ENCODE measurements around the gene EDARADD.
A peak's percentile ranks its signal among the peaks of the same experiment; 100 is the strongest.

Gene EDARADD

DNA sequence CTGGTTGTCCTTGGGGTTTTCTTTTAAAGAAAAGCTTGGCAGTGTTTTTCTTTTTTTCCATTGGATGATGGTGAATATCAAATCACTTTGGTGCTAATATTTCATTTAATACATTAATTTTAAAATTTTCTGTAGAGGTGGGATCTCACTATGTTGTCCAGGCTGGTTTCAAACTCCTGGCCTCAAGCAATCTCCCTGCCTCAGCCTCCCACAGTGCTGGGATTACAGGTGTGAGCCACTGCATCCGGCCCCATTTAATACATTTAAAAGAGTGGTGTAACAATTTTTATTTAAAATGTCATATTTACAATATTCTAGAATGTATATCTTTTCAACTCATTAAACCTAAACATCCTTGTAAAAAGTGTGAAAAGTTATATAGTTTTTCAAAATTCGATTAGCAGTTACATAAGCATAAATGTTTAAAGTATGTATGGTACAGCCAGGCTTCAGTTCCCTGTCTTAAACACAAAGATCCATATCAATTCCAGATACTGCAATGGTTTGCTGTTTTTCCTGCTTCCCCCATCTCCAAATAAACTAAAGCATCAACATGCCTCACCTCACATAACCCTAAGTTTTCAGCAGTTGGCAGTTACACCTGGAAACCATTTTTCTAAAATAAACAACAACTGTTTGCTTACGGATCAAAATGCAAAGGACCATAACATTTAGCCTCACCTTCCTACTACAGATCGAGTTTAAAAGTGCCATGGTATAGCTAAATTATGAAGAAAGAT, 120.8 kb downstream of the EDARADD start:
- no peak for DNase-seq (ENCODE audit: low read depth in 2 of 2)

- DNase-seq (ENCODE audit: low read depth in 2 of 2) = no peak
These were observed 121.4 kb downstream of the EDARADD start for GRCh38 chr1:236515443-236515958.

- DNase-seq (ENCODE audit: low read depth in 2 of 2) = no peak
These were observed 123.0 kb downstream of the EDARADD start for GRCh38 chr1:236516929-236517704.

- DNase-seq (ENCODE audit: low read depth in 2 of 2) = no peak
These were observed 124.2 kb downstream of the EDARADD start for GRCh38 chr1:236518322-236518721.

DNA sequence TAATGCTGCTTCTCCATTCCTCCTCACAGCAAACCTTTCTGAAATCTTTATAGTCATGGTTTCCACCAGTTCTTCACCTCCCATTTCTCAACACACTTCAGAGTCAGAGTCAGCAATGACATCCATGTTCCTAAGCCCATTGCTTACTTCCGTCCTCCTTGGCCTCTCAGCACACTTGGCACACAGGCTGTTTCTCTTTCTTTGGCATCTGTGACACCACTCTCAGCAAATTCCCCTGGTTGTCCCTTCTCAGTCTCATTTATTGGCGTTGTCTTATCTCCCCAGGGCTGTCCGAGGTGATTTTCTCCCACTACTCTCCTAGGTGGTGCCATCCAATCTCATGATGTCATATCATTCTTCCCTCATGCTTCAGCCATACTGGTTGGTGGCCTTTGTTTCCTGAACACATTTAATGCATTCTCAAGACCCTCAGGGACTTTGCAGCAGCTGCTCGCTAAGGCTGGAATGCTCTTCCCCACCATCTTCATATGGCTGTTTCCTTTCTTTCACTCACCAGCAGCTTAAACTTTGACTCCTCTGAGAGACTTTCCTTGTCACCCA, 126.4 kb downstream of the EDARADD start:
- no peak for DNase-seq (ENCODE audit: low read depth in 2 of 2)

GRCh38 chr1:236522937-236523703, 129.0 kb downstream of the EDARADD start:
- no peak for DNase-seq (ENCODE audit: low read depth in 2 of 2)

GRCh38 chr1:236523704-236524141, 129.6 kb downstream of the EDARADD start, which contains the start of gene LGALS8:
Gene LGALS8, plus strand, starts transcription at chr1:236523982. Its CDS starts 2,089 bp downstream, at chr1:236526071.
- DNase-seq (ENCODE audit: low read depth in 2 of 2) = peak; percentile 81

GRCh38 chr1:236524142-236524894, 130.2 kb downstream of the EDARADD start:
- DNase-seq (ENCODE audit: low read depth in 2 of 2) = peak; percentile 38 to 48

DNA sequence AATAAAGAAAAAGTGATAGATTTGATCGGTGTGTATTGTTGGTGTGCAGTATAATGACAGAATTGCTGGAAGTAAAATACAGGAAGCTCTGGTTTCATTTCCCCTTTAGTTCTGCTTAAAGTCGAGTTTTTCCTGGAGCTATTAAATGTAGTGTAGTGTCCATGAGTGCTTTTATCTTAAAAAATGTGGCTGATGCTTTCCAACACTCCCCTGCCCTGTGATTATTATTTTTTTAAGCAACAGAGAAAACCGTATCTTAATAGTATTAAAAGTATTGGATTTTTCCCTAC, 130.8 kb downstream of the EDARADD start:
- no peak for DNase-seq (ENCODE audit: low read depth in 2 of 2)

GRCh38 chr1:236526079-236526478, 132.0 kb downstream of the EDARADD start:
- DNase-seq (ENCODE audit: low read depth in 2 of 2) = no peak

DNA sequence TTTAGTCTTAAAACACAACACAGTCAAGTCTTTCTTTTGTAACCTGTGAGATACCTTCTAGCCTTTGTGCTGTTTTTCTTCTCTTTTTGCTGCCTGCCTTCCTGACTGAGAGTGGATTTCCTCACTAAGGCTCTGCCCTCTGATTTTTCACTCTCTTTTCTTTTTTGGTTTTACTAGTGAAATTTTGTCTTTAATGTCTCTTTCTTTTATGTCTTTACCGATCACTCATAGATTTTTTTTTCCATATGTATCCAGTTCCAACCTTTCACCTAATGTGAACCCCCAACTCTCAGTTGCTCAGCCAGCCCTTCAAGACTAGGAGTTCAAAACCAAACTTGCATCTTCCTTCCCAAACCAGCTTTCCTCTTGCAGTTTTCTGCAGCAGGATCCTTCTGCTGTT, 136.2 kb downstream of the EDARADD start:
- no peak for DNase-seq (ENCODE audit: low read depth in 2 of 2)

GRCh38 chr1:236530959-236531358, 136.9 kb downstream of the EDARADD start:
- DNase-seq (ENCODE audit: low read depth in 2 of 2) = no peak

GRCh38 chr1:236532850-236533249, 138.8 kb downstream of the EDARADD start:
- no peak for DNase-seq (ENCODE audit: low read depth in 2 of 2)

GRCh38 chr1:236534151-236534651, 140.1 kb downstream of the EDARADD start:
- DNase-seq (ENCODE audit: low read depth in 2 of 2) = peak; percentile 14 to 50
